Fibroblast of lung (primary cell): ENCODE results near the gene PAM. TPM values are rescaled to one million over a fixed set of nuclear protein-coding genes. Genes with fewer than 3 reads are reported as not detected.

Experiments used
- DNase-seq, 2 donors: peaks; one replicate each; pipeline versions ENCODE4 v3.0.0 to v3.0.0-alpha.2; 2010; ENCODE audit warnings: low read depth in 2 of 2
- H2AFZ ChIP-seq: 2 replicates; pipeline ENCODE4 v1.5.1; 2012; ENCODE audit warnings: low read length, control low read depth, inconsistent platforms
- H3K27ac ChIP-seq: 2 replicates; pipeline ENCODE4 v1.5.1; 2011; ENCODE audit warnings: low read length, control low read depth; ENCODE audit not compliant: insufficient read depth
- H3K27me3 ChIP-seq: 2 replicates; pipeline ENCODE4 v1.5.1; 2011; ENCODE audit warnings: mild to moderate bottlenecking, low read length; ENCODE audit not compliant: control insufficient read depth, insufficient read depth
- H3K36me3 ChIP-seq: 2 replicates; pipeline ENCODE4 v1.5.1; 2011; ENCODE audit warnings: low read length; ENCODE audit not compliant: control insufficient read depth, insufficient read depth
- H3K4me1 ChIP-seq: 2 replicates; pipeline ENCODE4 v1.5.1; 2011; ENCODE audit warnings: low read length; ENCODE audit not compliant: control insufficient read depth, insufficient read depth; ENCODE audit errors: extremely low read depth
- H3K4me2 ChIP-seq: 2 replicates; pipeline ENCODE4 v1.5.1; 2011; ENCODE audit warnings: low read length, control low read depth; ENCODE audit not compliant: insufficient read depth; ENCODE audit errors: extremely low read depth
- H3K4me3 ChIP-seq, 4 experiments: fragments of 200-600 bp in 1 of 4; sonication (generic) in 1 of 4; replicated peaks in 1 of 4; 2 replicates each; pipeline ENCODE4 v1.5.1; 2011 to 2016; ENCODE audit warnings: low read length in 4 of 4, low read depth in 3 of 4, mild to moderate bottlenecking in 3 of 4, control low read depth in 2 of 4, inconsistent platforms in 1 of 4, mixed read lengths in 1 of 4; ENCODE audit not compliant: insufficient read depth in 1 of 4; ENCODE audit errors: control extremely low read depth in 1 of 4
- H3K79me2 ChIP-seq: 2 replicates; pipeline ENCODE4 v1.5.1; 2012; ENCODE audit warnings: mild to moderate bottlenecking, low read length, inconsistent platforms; ENCODE audit not compliant: control insufficient read depth, insufficient read depth
- H3K9ac ChIP-seq: 2 replicates; pipeline ENCODE4 v1.5.1; 2011; ENCODE audit warnings: mild to moderate bottlenecking, low read length, control low read depth; ENCODE audit not compliant: insufficient read depth
- H3K9me3 ChIP-seq: 2 replicates; pipeline ENCODE4 v1.5.1; 2012; ENCODE audit warnings: low read depth, low read length; ENCODE audit not compliant: control insufficient read depth, insufficient read depth
- H4K20me1 ChIP-seq: 2 replicates; pipeline ENCODE4 v1.5.1; 2011; ENCODE audit warnings: low read length; ENCODE audit not compliant: control insufficient read depth, insufficient read depth; ENCODE audit errors: extremely low read depth
- CTCF ChIP-seq, 2 donors: IDR thresholded peaks in 1 of 2; conservative IDR thresholded peaks in 1 of 2; 1 replicate in 1 of 2; 2 replicates in 1 of 2; pipeline ENCODE4 v1.5.1; 2011 to 2012; ENCODE audit warnings: low read length in 2 of 2, control low read depth in 1 of 2, inconsistent platforms in 1 of 2, low read depth in 1 of 2, mild to moderate bottlenecking in 1 of 2
- EZH2 ChIP-seq: IDR thresholded peaks from 2 replicates; pipeline ENCODE4 v1.5.1; 2012; ENCODE audit warnings: low read length, control low read depth, mild to moderate bottlenecking; ENCODE audit errors: missing control alignments
- polyA plus RNA-seq, 2 donors: library from polyadenylated mRNA; depleted of rRNA in 1 of 2; stranded (reverse) in 1 of 2; unstranded in 1 of 2; fragments of >200 nt; gene quantifications; 2 replicates each; pipeline ENCODE4 v1.2.1, GENCODE V29; 2011 to 2012; ENCODE audit warnings: missing spikeins in 1 of 2
- total RNA-seq: library from RNA; depleted of rRNA; stranded (reverse); fragments of >200 nt; gene quantifications from 2 replicates; pipeline ENCODE4 v1.2.1, GENCODE V29; 2014

PAM gene
- total and polyA plus RNA-seq, 2 donors (not counting 1 experiment from before 2014, with no cell fraction given): 404 to 405 TPM

GRCh38 chr5:103003872-103004271, 248.8 kb downstream of the PAM start:
- no peaks in the 10 kb centered on the region for H3K36me3 ChIP-seq
- TF ChIP-seq CTCF (conservative IDR thresholded peaks at IDR 0.05 in 1 of 2, IDR thresholded peaks at IDR 0.05 in 1 of 2; ENCODE audit: low read depth in 1 of 2, low read length in 2 of 2): no peak
- TF ChIP-seq EZH2: no peak
- H3K79me2 ChIP-seq: no peaks in the 10 kb centered on the region
- no peaks in the 10 kb centered on the region for H3K27me3 ChIP-seq
- H4K20me1 ChIP-seq: no peaks in the 10 kb centered on the region
- H3K4me3 ChIP-seq: no peak overlapping the region
- no peak overlapping the region for H3K9ac ChIP-seq
- DNase-seq: no peak
- H3K4me2 ChIP-seq: no peak overlapping the region
- H3K4me1 ChIP-seq: no peaks in the 10 kb centered on the region
- no peaks in the 10 kb centered on the region for H3K9me3 ChIP-seq
- H3K27ac ChIP-seq: no peak overlapping the region
- no peak overlapping the region for H2AFZ ChIP-seq

DNA sequence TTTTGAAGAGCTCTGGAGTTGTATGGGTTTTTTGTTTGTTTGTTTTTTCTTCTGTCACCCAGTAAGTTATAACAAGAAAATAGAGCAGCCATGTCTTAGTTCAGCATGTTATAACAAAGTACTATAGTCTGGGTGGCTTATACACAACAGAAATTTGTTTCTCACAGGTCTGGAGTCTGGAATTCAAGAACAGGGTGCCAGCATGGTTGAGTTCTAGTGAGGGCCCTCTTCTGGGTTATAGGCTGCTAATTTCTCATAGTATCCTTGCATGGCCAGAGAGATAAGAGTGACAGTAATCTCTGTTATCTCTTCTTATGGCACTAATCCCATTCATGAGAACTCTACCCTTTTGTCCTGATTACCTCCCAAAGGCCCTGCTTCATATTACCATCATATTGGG, 250.2 kb downstream of the PAM start:
- no peaks in the 10 kb centered on the region for H3K79me2 ChIP-seq
- no peaks in the 10 kb centered on the region for H3K27me3 ChIP-seq
- no peak overlapping the region for H3K9ac ChIP-seq
- no peaks in the 10 kb centered on the region for H3K9me3 ChIP-seq
- no peaks in the 10 kb centered on the region for H3K36me3 ChIP-seq
- DNase-seq: no peak
- no peaks in the 10 kb centered on the region for H3K4me1 ChIP-seq
- no peak overlapping the region for H3K27ac ChIP-seq
- TF ChIP-seq EZH2 (no peak), CTCF (conservative IDR thresholded peaks at IDR 0.05 in 1 of 2, IDR thresholded peaks at IDR 0.05 in 1 of 2; ENCODE audit: low read depth in 1 of 2, low read length in 2 of 2) (no peak)
- H3K4me2 ChIP-seq: no peak overlapping the region
- no peaks in the 10 kb centered on the region for H4K20me1 ChIP-seq
- H3K4me3 ChIP-seq: no peak overlapping the region
- no peak overlapping the region for H2AFZ ChIP-seq

GRCh38 chr5:103006921-103007320, 251.8 kb downstream of the PAM start:
- no peak overlapping the region for H3K4me2 ChIP-seq
- no peak overlapping the region for H3K9ac ChIP-seq
- no peaks in the 10 kb centered on the region for H3K27me3 ChIP-seq
- no peaks in the 10 kb centered on the region for H4K20me1 ChIP-seq
- no peak overlapping the region for H3K4me3 ChIP-seq
- H2AFZ ChIP-seq: no peak overlapping the region
- no peak for DNase-seq
- no peaks in the 10 kb centered on the region for H3K9me3 ChIP-seq
- TF ChIP-seq EZH2: no peak
- no peak for TF ChIP-seq CTCF (conservative IDR thresholded peaks at IDR 0.05 in 1 of 2, IDR thresholded peaks at IDR 0.05 in 1 of 2; ENCODE audit: low read depth in 1 of 2, low read length in 2 of 2)
- H3K36me3 ChIP-seq: peaks cover 2% of the 10 kb centered on the region
- no peaks in the 10 kb centered on the region for H3K4me1 ChIP-seq
- H3K27ac ChIP-seq: no peak overlapping the region
- no peaks in the 10 kb centered on the region for H3K79me2 ChIP-seq
